HG02610 (cell line): ENCODE data around the gene ATP11A.

Source experiments
- ATAC-seq: cut with Tn5 transposase; IDR thresholded peaks from one replicate; pipeline ENCODE4 v1.9.1; 2021; ENCODE audit warnings: mild to moderate bottlenecking, moderate library complexity; ENCODE audit not compliant: unreplicated experiment

Gene ATP11A

GRCh38 chr13:112898621-112899280, 208.9 kb downstream of the ATP11A start:
- no peak for ATAC-seq

DNA sequence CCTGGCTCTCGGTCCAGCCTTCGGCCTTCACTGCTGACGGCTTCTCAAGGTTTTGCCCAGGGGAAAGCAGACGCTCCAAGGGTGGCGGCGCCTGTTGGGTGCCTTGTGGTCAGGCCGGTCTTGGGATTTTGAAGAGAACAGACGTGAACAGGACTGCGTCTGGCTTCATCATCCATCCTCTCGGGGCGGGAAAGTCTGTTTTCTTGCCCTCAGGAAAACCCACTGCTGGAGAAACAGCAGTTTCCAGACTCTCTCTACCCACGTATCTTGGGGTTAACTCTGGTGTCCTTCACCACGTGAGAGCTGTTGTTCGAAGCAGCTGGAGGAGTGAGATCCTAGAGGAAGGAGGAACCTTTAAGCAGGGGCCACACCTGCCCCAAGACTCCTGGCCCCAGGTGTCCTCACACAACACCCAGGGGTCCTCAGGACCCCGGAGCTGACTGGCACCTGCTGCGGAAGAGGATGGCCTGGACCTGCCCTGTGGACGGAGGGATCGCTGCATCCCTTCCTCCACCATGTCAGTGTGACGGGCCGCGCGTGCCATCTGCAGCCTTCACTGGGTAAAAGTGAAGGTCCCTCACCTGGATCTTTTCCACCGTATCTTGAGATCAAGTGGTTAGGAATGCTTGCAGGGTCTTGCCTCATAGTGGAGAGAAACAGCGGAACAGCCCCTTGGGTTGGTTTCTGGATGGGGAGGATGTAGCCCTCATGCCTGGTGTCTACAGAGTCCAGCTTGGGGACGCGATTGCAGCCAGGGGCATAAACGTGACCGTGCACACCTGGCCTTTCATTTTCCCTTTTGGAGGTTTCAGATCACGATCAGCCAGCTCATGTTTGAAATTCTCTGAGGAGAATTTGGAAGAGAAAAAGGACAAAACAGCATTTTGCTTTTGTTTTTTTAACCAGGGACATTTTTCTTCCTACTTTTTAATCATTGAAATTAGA, 209.7 kb downstream of the ATP11A start:
- no peak for ATAC-seq

DNA sequence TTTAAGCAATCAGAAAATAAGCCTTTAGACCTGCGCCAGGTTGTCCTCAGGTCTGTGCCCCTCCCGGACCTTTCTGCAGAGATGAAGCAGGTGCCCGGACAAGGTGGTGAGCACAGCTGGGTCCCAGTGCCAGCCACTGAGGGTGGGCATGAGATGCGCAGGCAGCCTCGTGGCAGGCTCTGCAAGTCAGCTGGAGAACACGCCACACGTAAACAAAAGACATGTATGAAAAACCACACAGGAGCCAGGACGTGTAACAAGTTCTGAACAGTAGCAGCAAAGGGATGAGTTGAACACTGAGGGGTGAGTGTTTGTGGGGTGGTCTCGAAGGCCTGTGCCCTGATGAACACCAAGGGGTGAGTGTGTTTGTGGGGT, 210.4 kb downstream of the ATP11A start:
- ATAC-seq, result no peak

- no peak for ATAC-seq
Observed at GRCh38 chr13:112900691-112901091, 210.9 kb downstream of the ATP11A start.

DNA sequence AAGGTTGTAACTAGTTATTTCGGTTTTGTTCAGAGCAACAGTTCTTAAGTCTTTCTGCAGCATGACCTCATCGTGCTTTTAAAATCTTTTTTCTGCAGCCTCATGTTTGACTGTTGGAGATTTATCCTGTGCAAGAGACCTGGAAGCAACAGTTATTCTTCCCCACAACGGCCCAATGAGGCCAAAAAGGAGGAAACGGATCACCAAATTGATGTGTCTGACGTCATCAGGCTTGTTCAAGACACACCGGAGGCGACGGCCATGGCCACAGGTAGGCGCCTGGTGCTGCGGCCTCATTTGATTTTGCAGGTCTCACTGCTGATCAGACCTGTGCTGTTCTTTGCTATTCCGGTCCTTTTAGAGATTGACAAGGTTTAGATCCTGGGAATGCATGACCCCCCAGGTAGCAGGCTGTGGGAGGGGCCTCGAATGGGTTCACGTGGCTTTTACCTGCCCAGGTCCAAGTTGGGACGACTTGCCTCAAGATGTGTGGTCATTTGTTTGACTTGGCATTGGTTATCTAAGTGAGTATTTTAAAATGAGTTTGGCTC, 212.3 kb downstream of the ATP11A start:
- no peak for ATAC-seq

GRCh38 chr13:112902669-112903068, 212.8 kb downstream of the ATP11A start:
- no peak for ATAC-seq

GRCh38 chr13:112903071-112903577, 213.3 kb downstream of the ATP11A start:
- no peak for ATAC-seq

GRCh38 chr13:112903606-112904195, 213.9 kb downstream of the ATP11A start:
- no peak for ATAC-seq

DNA sequence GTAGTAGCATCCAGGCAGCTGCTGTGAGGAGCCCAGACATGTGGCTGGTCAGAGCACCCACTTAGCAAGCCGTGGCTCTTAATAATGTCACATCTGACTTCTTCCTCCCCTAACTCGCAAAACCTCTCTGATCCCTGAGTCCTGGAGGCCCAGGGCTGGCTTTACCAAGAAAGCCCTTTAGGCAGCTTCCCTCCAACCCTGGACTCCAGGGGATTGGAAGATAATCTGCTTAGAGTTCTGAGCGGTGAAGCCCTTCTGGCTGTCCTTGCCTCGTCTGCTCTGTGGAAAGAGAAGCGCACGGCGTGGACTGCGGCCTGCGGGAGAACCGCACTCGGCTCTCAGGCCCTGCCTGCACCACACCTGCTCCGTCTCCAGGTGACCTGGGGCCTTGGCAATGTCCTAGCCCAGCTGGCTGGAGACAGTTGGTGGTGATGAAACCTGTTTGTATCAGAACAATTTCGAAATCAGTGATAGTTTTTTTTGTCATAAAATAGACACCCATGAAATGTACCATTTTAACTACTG, 214.7 kb downstream of the ATP11A start:
- no peak for ATAC-seq

DNA sequence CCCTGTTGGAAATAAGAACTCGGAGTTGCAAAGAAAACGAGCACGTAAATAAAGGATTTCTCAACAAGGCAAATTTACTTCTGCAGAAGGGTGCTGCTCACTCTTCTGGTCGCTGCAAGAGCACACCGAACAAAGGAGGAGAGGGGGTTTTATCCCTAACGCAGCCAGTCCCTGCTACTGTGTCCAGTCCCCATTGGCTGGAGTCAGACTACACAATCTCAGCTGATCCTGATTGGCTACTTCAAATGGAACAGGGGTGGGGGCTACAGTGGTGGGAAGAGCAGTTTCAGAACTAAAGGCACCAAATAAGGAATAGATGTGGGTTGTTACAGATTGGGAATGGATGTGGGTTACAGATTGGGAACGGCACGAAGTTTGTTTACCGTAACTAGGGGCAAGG, 215.2 kb downstream of the ATP11A start:
- ATAC-seq, result no peak

GRCh38 chr13:112905619-112905989, 215.8 kb downstream of the ATP11A start:
- no peak for ATAC-seq

GRCh38 chr13:112905990-112906641, 216.3 kb downstream of the ATP11A start:
- no peak for ATAC-seq

DNA sequence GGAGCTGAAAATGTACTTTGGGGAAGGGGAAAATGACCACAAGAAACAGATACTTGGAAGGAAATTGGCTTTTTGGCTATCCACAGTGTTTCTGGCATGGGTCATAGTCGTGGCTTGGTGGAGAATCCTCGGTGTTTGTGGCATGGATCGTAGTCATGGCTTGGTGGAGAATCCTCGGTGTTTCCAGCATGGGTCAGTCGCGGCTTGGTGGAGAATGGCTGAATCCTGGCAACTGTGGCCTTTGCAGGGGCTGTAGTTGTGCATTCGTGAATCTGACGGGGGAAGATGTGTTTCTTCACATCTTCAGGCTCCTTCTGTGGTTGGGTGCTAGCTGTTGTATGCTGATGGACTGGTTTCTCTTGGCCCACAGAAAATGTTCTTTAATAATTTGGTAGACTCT, 217.4 kb downstream of the ATP11A start:
- ATAC-seq, result no peak

GRCh38 chr13:112907871-112908331, 218.1 kb downstream of the ATP11A start:
- ATAC-seq, result no peak

GRCh38 chr13:112908342-112908741, 218.5 kb downstream of the ATP11A start:
- no peak for ATAC-seq

- ATAC-seq, result no peak
Observed at GRCh38 chr13:112910016-112910415, 220.2 kb downstream of the ATP11A start.

DNA sequence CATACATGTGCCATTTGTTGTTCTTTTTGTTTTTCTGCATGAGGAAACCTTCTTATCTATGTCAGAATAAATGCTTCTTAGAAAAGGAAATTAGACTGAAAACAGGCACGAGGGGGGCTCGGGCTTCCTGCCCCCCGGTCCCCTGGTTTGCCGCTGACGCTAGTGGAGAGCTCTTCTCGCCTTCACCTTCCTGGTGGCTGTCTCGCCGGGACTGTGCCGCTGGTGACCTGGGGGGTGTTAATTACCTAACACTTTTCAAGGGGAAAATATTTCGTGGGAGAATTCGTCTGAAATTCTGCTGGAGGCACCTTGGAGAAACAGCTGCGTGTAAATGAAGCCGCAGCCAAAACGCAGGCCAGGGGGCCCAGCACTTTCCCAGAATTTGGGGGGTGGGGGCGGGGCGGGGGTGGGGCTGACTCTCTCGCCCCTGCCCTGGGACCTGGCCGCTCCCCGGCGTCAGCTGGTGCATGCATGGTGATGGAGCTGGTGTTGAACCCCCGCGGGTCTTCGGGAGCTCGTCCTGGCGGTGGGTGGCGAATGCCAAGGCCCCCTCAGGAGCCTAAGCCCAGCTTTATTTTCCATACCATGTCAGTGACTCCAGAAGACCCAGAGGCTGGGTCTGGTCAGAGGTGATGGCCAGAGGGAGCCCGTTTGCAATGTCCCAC, 220.9 kb downstream of the ATP11A start:
- no peak for ATAC-seq

GRCh38 chr13:112911285-112911701, 221.5 kb downstream of the ATP11A start:
- no peak for ATAC-seq

DNA sequence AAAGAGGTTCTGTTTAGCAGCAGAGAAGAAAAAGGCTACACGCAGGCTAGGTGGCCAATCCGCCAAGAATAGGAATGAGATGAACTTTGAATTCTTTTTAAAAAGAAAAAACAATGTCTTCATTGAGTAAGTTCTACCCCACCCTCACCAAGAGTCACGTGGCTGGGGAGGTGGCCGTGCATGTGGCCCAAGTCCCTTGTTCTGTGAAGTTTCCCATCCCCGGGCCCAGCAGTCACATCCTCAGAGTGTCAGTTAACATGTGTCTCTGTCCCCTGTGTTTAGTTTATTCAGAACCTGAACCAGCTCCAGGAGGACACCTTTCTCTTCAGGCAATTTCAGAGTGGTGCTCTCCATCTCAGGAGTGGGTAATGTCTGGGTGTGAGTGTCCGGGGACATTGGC, 222.0 kb downstream of the ATP11A start:
- ATAC-seq, result no peak
